HepG2 (cell line): ENCODE results near the gene NRL. TPM values are rescaled to one million over a fixed set of nuclear protein-coding genes. Genes with fewer than 3 reads are reported as not detected.

Experiments
- ATF5 ChIP-seq: sonication (generic); formaldehyde crosslinking; IDR thresholded peaks from 2 replicates; pipeline ENCODE4 v1.4.0; 2020; ENCODE audit warnings: mild to moderate bottlenecking, low read depth, missing genetic modification reagents
- EP300 ChIP-seq, 3 experiments: sonication (generic) in 1 of 3; formaldehyde crosslinking in 1 of 3; IDR thresholded peaks; 2 replicates each; pipeline versions ENCODE4 v1.5.1 to v1.6.1; 2011 to 2020; ENCODE audit warnings: low read depth in 2 of 3, low read length in 2 of 3, borderline replicate concordance in 1 of 3, improper control_type of control experiment in 1 of 3, mild to moderate bottlenecking in 1 of 3, missing genetic modification reagents in 1 of 3, moderate library complexity in 1 of 3
- FUBP1 ChIP-seq: sonication (generic); formaldehyde crosslinking; IDR thresholded peaks from 2 replicates; pipeline ENCODE4 v1.5.1; 2020; ENCODE audit warnings: missing genetic modification reagents, mild to moderate bottlenecking, borderline replicate concordance
- KAT8 ChIP-seq: IDR thresholded peaks from 2 replicates; pipeline ENCODE4 v1.6.1; 2016; ENCODE audit warnings: missing genetic modification reagents, missing compliant biosample characterization
- MATR3 ChIP-seq: sonication (generic); formaldehyde crosslinking; IDR thresholded peaks from 2 replicates; pipeline ENCODE4 v1.4.0; 2020; ENCODE audit warnings: missing genetic modification reagents
- MYPOP ChIP-seq: sonication (generic); formaldehyde crosslinking; IDR thresholded peaks from 2 replicates; pipeline ENCODE4 v1.8.1; 2023; ENCODE audit warnings: mild to moderate bottlenecking, moderate library complexity, missing genetic modification reagents
- NAIF1 ChIP-seq: sonication (generic); formaldehyde crosslinking; IDR thresholded peaks from 2 replicates; pipeline ENCODE4 v1.5.0; 2020; ENCODE audit warnings: mild to moderate bottlenecking, missing genetic modification reagents, borderline replicate concordance
- NFIC ChIP-seq: IDR thresholded peaks from 2 replicates; pipeline ENCODE4 v1.6.1; 2012; ENCODE audit warnings: mild to moderate bottlenecking, low read length, inconsistent platforms
- NFKBIZ ChIP-seq: IDR thresholded peaks from 2 replicates; pipeline ENCODE4 v1.6.1; 2018; ENCODE audit warnings: missing genetic modification reagents, missing compliant biosample characterization
- SNRNP70 ChIP-seq: fragments of 200-400 bp; formaldehyde crosslinking; IDR thresholded peaks from 2 replicates; pipeline ENCODE4 v1.6.1; 2017; ENCODE audit warnings: mild to moderate bottlenecking, low read depth, low read length, moderate library complexity
- TFDP2 ChIP-seq: sonication (generic); formaldehyde crosslinking; IDR thresholded peaks from 2 replicates; pipeline ENCODE4 v1.4.0; 2020; ENCODE audit warnings: missing genetic modification reagents
- ZBTB14 ChIP-seq: sonication (generic); formaldehyde crosslinking; IDR thresholded peaks from 2 replicates; pipeline ENCODE4 v1.4.0; 2020; ENCODE audit warnings: missing genetic modification reagents
- ZMYM4 ChIP-seq: sonication (generic); formaldehyde crosslinking; IDR thresholded peaks from 2 replicates; pipeline ENCODE4 v1.8.1; 2023; ENCODE audit warnings: mild to moderate bottlenecking, missing genetic modification reagents
- ZNF143 ChIP-seq: sonication (generic); formaldehyde crosslinking; IDR thresholded peaks from 2 replicates; pipeline ENCODE4 v1.4.0; 2020; ENCODE audit warnings: missing genetic modification reagents
- ZNF234 ChIP-seq: sonication (generic); formaldehyde crosslinking; conservative IDR thresholded peaks from 2 replicates; pipeline ENCODE4 v1.5.1; 2020; ENCODE audit warnings: mild to moderate bottlenecking, missing genetic modification reagents
- ZNF3 ChIP-seq: IDR thresholded peaks from 2 replicates; pipeline ENCODE4 v1.7.0; 2017; ENCODE audit warnings: inconsistent platforms
- ZNF607 ChIP-seq: sonication (generic); formaldehyde crosslinking; IDR thresholded peaks from 2 replicates; pipeline ENCODE4 v1.5.1; 2020; ENCODE audit warnings: missing genetic modification reagents, mild to moderate bottlenecking, borderline replicate concordance
- ZNF678 ChIP-seq: sonication (generic); formaldehyde crosslinking; IDR thresholded peaks from 2 replicates; pipeline ENCODE4 v1.4.0; 2020; ENCODE audit warnings: mild to moderate bottlenecking, missing genetic modification reagents
- ZNF710 ChIP-seq: sonication (generic); formaldehyde crosslinking; IDR thresholded peaks from 2 replicates; pipeline ENCODE4 v1.5.0; 2020; ENCODE audit warnings: mild to moderate bottlenecking, missing genetic modification reagents, borderline replicate concordance
- polyA plus RNA-seq, 8 experiments: library from polyadenylated mRNA; depleted of rRNA in 3 of 8; stranded (reverse) in 7 of 8; unstranded in 1 of 8; fragments of >200 nt; fragmentation: Illumina TruSeq in 4 of 8; extraction: Trizol in 4 of 8; gene quantifications; 2 replicates each; pipeline versions ENCODE4 v1.2.1 to v1.2.3, GENCODE V29; 2011 to 2016; ENCODE audit warnings: low read depth in 4 of 8, missing spikeins in 1 of 8, mixed read lengths in 1 of 8; ENCODE audit not compliant: insufficient read depth in 1 of 8
- total RNA-seq, 5 experiments: library from RNA; depleted of rRNA; stranded (reverse); fragments of >200 nt; fragmentation: Illumina TruSeq; extraction: Trizol; gene quantifications; 2 replicates each; pipeline ENCODE4 v1.2.3, GENCODE V29; 2016; ENCODE audit warnings: low read depth in 1 of 5

The NRL gene
- total and polyA plus RNA-seq, 2 of the 13 experiments (the other 11 are each of a cell fraction or from before 2014, with no cell fraction given), result 2.5 to 4.7 TPM

- TF ChIP-seq ZMYM4 (CRISPR knock-in tag) (peak; percentile 87; the same call in 1 of the 2 replicates), FUBP1 (CRISPR knock-in tag) (peak; percentile 86; the same call in 1 of the 2 replicates), KAT8 (CRISPR knock-in tag) (peak; percentile 82), MYPOP (CRISPR knock-in tag) (no peak), ZNF143 (CRISPR knock-in tag) (peak; percentile 53), MATR3 (CRISPR knock-in tag) (no peak; the same call in 1 of the 2 replicates), ZNF3 (no peak; the same call in none of the 2 replicates), ZNF234 (CRISPR knock-in tag) (no peak), SNRNP70 (no peak), EP300 (IDR thresholded peaks at IDR 0.05; ENCODE audit: low read depth in 2 of 2, low read length in 2 of 2) (peak in 1 of 2 experiments; percentile 77; a peak in 2 of 4 replicates), EP300 (CRISPR knock-in tag; IDR thresholded peaks at IDR 0.05; ENCODE audit: borderline replicate concordance) (peak; percentile 82), ZNF607 (peak; percentile 99), ZBTB14 (CRISPR knock-in tag) (peak; percentile 49; the same call in 1 of the 2 replicates), TFDP2 (CRISPR knock-in tag) (peak; percentile 94), ZNF678 (peak; percentile 91; the same call in 1 of the 2 replicates), NFIC (no peak), NAIF1 (peak; percentile 99), ATF5 (CRISPR knock-in tag) (0 out of 2 replicates have a peak, but pooled peaks have one; percentile 28), NFKBIZ (peak; percentile 88), ZNF710 (CRISPR knock-in tag) (peak; percentile 93)
Observed at GRCh38 chr14:24114532-24115421, at the start of gene NRL, which contains the start of gene DCAF11 (continued).
